HepG2 (cell line): ENCODE results near the gene RAPH1. TPM values are rescaled to one million over a fixed set of nuclear protein-coding genes. Genes with fewer than 3 reads are reported as not detected.
A peak's percentile ranks its signal among the peaks of the same experiment; 100 is the strongest.
"Not testable (repeated sequence)": the region's sequence is repeated elsewhere in the genome, so short reads cannot be mapped to it uniquely, and the experiment has no call there.

ENCODE experiments used
- ATAC-seq: fragments of 200-7000 bp; cut with Tn5 transposase; 3 replicates; pipeline ENCODE4 v1.9.1; 2020; ENCODE audit warnings: mild to moderate bottlenecking, moderate library complexity
- BruUV-seq: library from RNA; stranded (reverse); fragments of 400-500 nt; replicated peaks from 2 replicates; lab custom pipeline; 2021; lab: Mats Ljungman, UMichigan
- CTCF ChIA-PET: fragments of 300-600 bp; formaldehyde crosslinking; extraction: SDS; loops from one replicate; lab custom pipeline; 2021; ENCODE audit warnings: low total read pairs, inconsistent platforms, low intra/inter-chr PET ratio; lab: Yijun Ruan, JAX
- POLR2A ChIA-PET: fragments of 350-600 bp; sonication (Branson Sonifier 250); formaldehyde crosslinking; loops from one replicate; lab custom pipeline; 2020; ENCODE audit warnings: antibody characterized with exemption, inconsistent platforms; lab: Yijun Ruan, JAX
- DNase-seq: peaks from one replicate; pipeline ENCODE4 v3.0.0-alpha.2; 2015; ENCODE audit warnings: low spot score
- FAIRE-seq: peaks from 3 replicates; lab custom pipeline; 2011; peaks lifted over from hg19 to GRCh38; lab: Jason Lieb, UNC
- H2AFZ ChIP-seq: one replicate; pipeline ENCODE4 v1.6.1; 2011; ENCODE audit warnings: low read length, inconsistent platforms
- H3K27ac ChIP-seq: fragments of 300-600 bp; 3 replicates; pipeline ENCODE4 v1.8.0; 2011; ENCODE audit warnings: mixed run types, mild to moderate bottlenecking, mixed read lengths, low read length, inconsistent platforms; ENCODE audit not compliant: insufficient read depth; ENCODE audit errors: extremely low read length
- H3K27me3 ChIP-seq, 2 experiments: fragments of 200-600 bp in 1 of 2; 2 replicates in 1 of 2; 3 replicates in 1 of 2; pipeline versions ENCODE4 v1.6.0 to v1.8.0; 2011; ENCODE audit warnings: low read length in 2 of 2, mild to moderate bottlenecking in 2 of 2, moderate library complexity in 2 of 2, inconsistent platforms in 1 of 2; ENCODE audit not compliant: insufficient read depth in 2 of 2, control insufficient read depth in 1 of 2
- H3K36me3 ChIP-seq, 2 experiments: fragments of 200-600 bp in 1 of 2; replicated peaks in 1 of 2; 2 replicates in 1 of 2; 3 replicates in 1 of 2; pipeline versions ENCODE4 v1.5.1 to v1.8.0; 2011; ENCODE audit warnings: low read length in 2 of 2, inconsistent platforms in 1 of 2; ENCODE audit not compliant: insufficient read depth in 2 of 2, control insufficient read depth in 1 of 2
- H3K4me1 ChIP-seq: 2 replicates; pipeline ENCODE4 v1.5.1; 2012; ENCODE audit warnings: low read length, inconsistent platforms; ENCODE audit not compliant: insufficient read depth
- H3K4me2 ChIP-seq: 2 replicates; pipeline ENCODE4 v1.6.0; 2011; ENCODE audit warnings: low read depth, low read length, inconsistent platforms
- H3K4me3 ChIP-seq, 3 experiments: fragments of 200-600 bp in 1 of 3; sonication (generic), shearing (Covaris generic) in 1 of 3; replicated peaks in 1 of 3; 2 replicates each; pipeline ENCODE4 v1.5.1; 2011 to 2016; ENCODE audit warnings: low read length in 3 of 3, inconsistent platforms in 2 of 3, low read depth in 2 of 3, mild to moderate bottlenecking in 2 of 3, control low read depth in 1 of 3, mixed read lengths in 1 of 3; ENCODE audit not compliant: insufficient read depth in 1 of 3
- H3K79me2 ChIP-seq: one replicate; pipeline ENCODE4 v1.6.1; 2011; ENCODE audit warnings: low read length, inconsistent platforms; ENCODE audit not compliant: insufficient read depth
- H3K9ac ChIP-seq: 2 replicates; pipeline ENCODE4 v1.6.0; 2011; ENCODE audit warnings: mild to moderate bottlenecking, low read depth, low read length, inconsistent platforms; ENCODE audit not compliant: insufficient read depth
- H3K9me3 ChIP-seq: 2 replicates; pipeline ENCODE4 v1.5.1; 2012; ENCODE audit warnings: mild to moderate bottlenecking, low read length
- H4K20me1 ChIP-seq: 2 replicates; pipeline ENCODE4 v1.6.0; 2011; ENCODE audit warnings: inconsistent platforms, mild to moderate bottlenecking, low read length, moderate library complexity; ENCODE audit not compliant: insufficient read depth
- STAG1 ChIP-seq: sonication (generic); formaldehyde crosslinking; IDR thresholded peaks from 2 replicates; pipeline ENCODE4 v1.4.0; 2020; ENCODE audit warnings: missing genetic modification reagents
- ZNF597 ChIP-seq: sonication (generic); formaldehyde crosslinking; IDR thresholded peaks from 2 replicates; pipeline ENCODE4 v1.5.0; 2020; ENCODE audit warnings: missing genetic modification reagents
- WGBS: methylation state at CpG from one replicate; pipeline ENCODE4 v1.1.6; 2017; ENCODE audit warnings: low lambda C conversion rate; 5-methylcytosine and 5-hydroxymethylcytosine counted together
- in situ Hi-C: cut with HindIII; loops from 2 replicates; pipeline ENCODE4 v1.10.0; 2017; ENCODE audit warnings: low pct_unique_long_range_greater_than_20kb; ENCODE audit not compliant: extremely low pct_ligation_motif_present
- intact Hi-C: fragments of 100-400 bp; cut with micrococcal nuclease; formaldehyde crosslinking; loops from one replicate; pipeline ENCODE4 v1.10.0; 2022; ENCODE audit not compliant: unreplicated experiment
- polyA plus RNA-seq, 8 experiments: library from polyadenylated mRNA; depleted of rRNA in 3 of 8; stranded (reverse) in 7 of 8; unstranded in 1 of 8; fragments of >200 nt; fragmentation: Illumina TruSeq in 4 of 8; extraction: Trizol in 4 of 8; gene quantifications; 2 replicates each; pipeline versions ENCODE4 v1.2.1 to v1.2.3, GENCODE V29; 2011 to 2016; ENCODE audit warnings: low read depth in 4 of 8, missing spikeins in 1 of 8, mixed read lengths in 1 of 8; ENCODE audit not compliant: insufficient read depth in 1 of 8
- total RNA-seq, 5 experiments: library from RNA; depleted of rRNA; stranded (reverse); fragments of >200 nt; fragmentation: Illumina TruSeq; extraction: Trizol; gene quantifications; 2 replicates each; pipeline ENCODE4 v1.2.3, GENCODE V29; 2016; ENCODE audit warnings: low read depth in 1 of 5

RAPH1 gene
- total and polyA plus RNA-seq, 2 of the 13 experiments (the other 11 are each of a cell fraction or from before 2014, with no cell fraction given), result 5.3 to 6.7 TPM

- no peak overlapping the region for H2AFZ ChIP-seq
- BruUV-seq, result no TSS peak
- in situ Hi-C loops (no loop called here), intact Hi-C loops (no loop called here)
- DNase-seq (no peak), ATAC-seq (no peak), FAIRE-seq (no peak)
- no peak overlapping the region for H3K27ac ChIP-seq
- POLR2A ChIA-PET, result no interaction called here
- 0 out of 2 replicates have a peak, but pooled peaks have one; percentile 21 for TF ChIP-seq STAG1 (CRISPR knock-in tag)
- no peak for TF ChIP-seq ZNF597 (CRISPR knock-in tag)
- H3K9me3 ChIP-seq, result no peaks in the 10 kb centered on the region
- no peaks in the 10 kb centered on the region for H3K27me3 ChIP-seq
- H3K36me3 ChIP-seq, result peaks cover 0 to 4% of the 10 kb centered on the region in 2 experiments; a peak in 3 of 5 replicates
- no peaks in the 10 kb centered on the region for H4K20me1 ChIP-seq
- no peak overlapping the region for H3K9ac ChIP-seq
- H3K4me1 ChIP-seq, result no peaks in the 10 kb centered on the region
- CTCF ChIA-PET, result no interaction called here
- H3K4me3 ChIP-seq, result no peak overlapping the region
- no peaks in the 10 kb centered on the region for H3K79me2 ChIP-seq
- H3K4me2 ChIP-seq, result no peak overlapping the region
Observed at GRCh38 chr2:203376173-203376572, 158.9 kb downstream of the RAPH1 start.

- H3K27ac ChIP-seq, BruUV-seq, POLR2A ChIA-PET, intact Hi-C loops, CTCF ChIA-PET, FAIRE-seq, H4K20me1 ChIP-seq, H3K79me2 ChIP-seq, H3K36me3 ChIP-seq, H3K9me3 ChIP-seq, H3K4me3 ChIP-seq, DNase-seq, ATAC-seq, H3K9ac ChIP-seq, in situ Hi-C loops, H2AFZ ChIP-seq, H3K4me2 ChIP-seq, H3K27me3 ChIP-seq, H3K4me1 ChIP-seq: not testable (repeated sequence)
- 99% methylated on average over 12 of the region's 31 CpGs for WGBS
Observed at GRCh38 chr2:203372706-203373105, 162.4 kb downstream of the RAPH1 start.
